A673 (cell line): ENCODE data around the gene CTNNA2.

Source experiments
- EZH2 ChIP-seq: fragments of 200-600 bp; sonication (generic); IDR thresholded peaks from 2 replicates; pipeline ENCODE4 v1.6.1; 2017; ENCODE audit warnings: borderline replicate concordance, low read depth, mild to moderate bottlenecking, mixed read lengths, antibody characterized with exemption, low read length; ENCODE audit not compliant: poor library complexity, severe bottlenecking
- TF ChIP-seq, protein P1 (sequence below): fragments of 300-800, 200-600 bp; sonication (generic); conservative IDR thresholded peaks from 2 replicates; pipeline ENCODE4 v1.5.1; 2017; ENCODE audit warnings: low read depth, mild to moderate bottlenecking, antibody characterized with exemption, low read length, moderate library complexity, mixed read lengths

DNA sequence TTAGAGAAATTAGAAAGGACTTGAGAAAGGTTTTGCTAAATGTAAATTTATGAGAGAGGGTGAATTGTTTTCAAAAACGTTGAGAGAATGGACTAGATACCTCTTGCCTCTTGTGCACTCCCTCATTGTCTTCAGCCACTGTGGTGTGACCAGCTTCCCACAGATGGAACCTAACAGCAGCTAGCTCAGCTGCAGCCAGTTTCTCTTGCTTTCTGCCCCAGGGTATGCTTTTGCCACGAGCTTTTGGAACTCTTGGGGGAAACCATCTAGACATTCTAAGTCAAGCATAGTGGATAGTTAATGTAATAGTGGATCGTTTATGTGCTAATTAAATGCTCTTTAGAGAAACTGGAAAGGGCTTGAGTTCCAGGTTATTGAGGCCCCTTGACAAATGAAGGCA lies 288.2 kb downstream of the CTNNA2 start:
- TF ChIP-seq, protein P1, sequence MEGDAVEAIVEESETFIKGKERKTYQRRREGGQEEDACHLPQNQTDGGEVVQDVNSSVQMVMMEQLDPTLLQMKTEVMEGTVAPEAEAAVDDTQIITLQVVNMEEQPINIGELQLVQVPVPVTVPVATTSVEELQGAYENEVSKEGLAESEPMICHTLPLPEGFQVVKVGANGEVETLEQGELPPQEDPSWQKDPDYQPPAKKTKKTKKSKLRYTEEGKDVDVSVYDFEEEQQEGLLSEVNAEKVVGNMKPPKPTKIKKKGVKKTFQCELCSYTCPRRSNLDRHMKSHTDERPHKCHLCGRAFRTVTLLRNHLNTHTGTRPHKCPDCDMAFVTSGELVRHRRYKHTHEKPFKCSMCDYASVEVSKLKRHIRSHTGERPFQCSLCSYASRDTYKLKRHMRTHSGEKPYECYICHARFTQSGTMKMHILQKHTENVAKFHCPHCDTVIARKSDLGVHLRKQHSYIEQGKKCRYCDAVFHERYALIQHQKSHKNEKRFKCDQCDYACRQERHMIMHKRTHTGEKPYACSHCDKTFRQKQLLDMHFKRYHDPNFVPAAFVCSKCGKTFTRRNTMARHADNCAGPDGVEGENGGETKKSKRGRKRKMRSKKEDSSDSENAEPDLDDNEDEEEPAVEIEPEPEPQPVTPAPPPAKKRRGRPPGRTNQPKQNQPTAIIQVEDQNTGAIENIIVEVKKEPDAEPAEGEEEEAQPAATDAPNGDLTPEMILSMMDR, result no peak
- TF ChIP-seq EZH2, result no peak
